Astrocyte (in vitro differentiated cells and primary cell): ENCODE results near the gene CCDC8. TPM values are rescaled to one million over a fixed set of nuclear protein-coding genes. Genes with fewer than 3 reads are reported as not detected.

Experiments
- DNase-seq: peaks from one replicate; pipeline ENCODE4 v3.0.0-alpha.2; 2010; ENCODE audit warnings: low read depth
- FAIRE-seq: peaks from 2 replicates; lab custom pipeline; 2011; peaks lifted over from hg19 to GRCh38; lab: Jason Lieb, UNC
- H2AFZ ChIP-seq: 2 replicates; pipeline ENCODE4 v1.6.0; 2012; ENCODE audit warnings: low read depth, low read length, inconsistent platforms
- H3K27ac ChIP-seq: 2 replicates; pipeline ENCODE4 v1.5.1; 2011; ENCODE audit warnings: low read depth, low read length, inconsistent platforms
- H3K27me3 ChIP-seq: 2 replicates; pipeline ENCODE4 v1.6.0; 2011; ENCODE audit warnings: low read length, inconsistent platforms; ENCODE audit not compliant: insufficient read depth
- H3K36me3 ChIP-seq: 2 replicates; pipeline ENCODE4 v1.5.1; 2011; ENCODE audit warnings: low read length, inconsistent platforms; ENCODE audit not compliant: insufficient read depth
- H3K4me1 ChIP-seq: 2 replicates; pipeline ENCODE4 v1.5.1; 2011; ENCODE audit warnings: low read length, inconsistent platforms; ENCODE audit not compliant: insufficient read depth
- H3K4me2 ChIP-seq: 2 replicates; pipeline ENCODE4 v1.6.0; 2012; ENCODE audit warnings: low read length, inconsistent platforms
- H3K4me3 ChIP-seq: 2 replicates; pipeline ENCODE4 v1.5.1; 2011; ENCODE audit warnings: low read depth, mild to moderate bottlenecking, low read length, inconsistent platforms; ENCODE audit not compliant: insufficient read depth
- H3K79me2 ChIP-seq: 2 replicates; pipeline ENCODE4 v1.6.0; 2012; ENCODE audit warnings: mild to moderate bottlenecking, low read length, inconsistent platforms; ENCODE audit not compliant: insufficient read depth
- H3K9ac ChIP-seq: 2 replicates; pipeline ENCODE4 v1.6.0; 2012; ENCODE audit warnings: mild to moderate bottlenecking, low read length, inconsistent platforms
- H3K9me3 ChIP-seq: 2 replicates; pipeline ENCODE4 v1.5.1; 2012; ENCODE audit warnings: low read depth, mild to moderate bottlenecking, low read length, inconsistent platforms; ENCODE audit not compliant: insufficient read depth
- H4K20me1 ChIP-seq: 2 replicates; pipeline ENCODE4 v1.6.0; 2012; ENCODE audit warnings: low read length, inconsistent platforms; ENCODE audit not compliant: insufficient read depth
- H3K27ac Mint-ChIP-seq: one replicate; pipeline ENCODE4 v1.8.0; 2021; ENCODE audit warnings: mild to moderate bottlenecking, mixed read lengths; ENCODE audit not compliant: unreplicated experiment
- H3K27me3 Mint-ChIP-seq: one replicate; pipeline ENCODE4 v1.8.0; 2021; ENCODE audit warnings: low read depth, mixed read lengths; ENCODE audit not compliant: unreplicated experiment
- H3K36me3 Mint-ChIP-seq: one replicate; pipeline ENCODE4 v1.8.0; 2021; ENCODE audit warnings: low read depth, mixed read lengths; ENCODE audit not compliant: unreplicated experiment
- H3K4me1 Mint-ChIP-seq: one replicate; pipeline ENCODE4 v1.8.0; 2021; ENCODE audit warnings: low read depth, mixed read lengths; ENCODE audit not compliant: unreplicated experiment
- H3K4me3 Mint-ChIP-seq: one replicate; pipeline ENCODE4 v1.8.0; 2021; ENCODE audit warnings: mild to moderate bottlenecking, moderate library complexity, mixed read lengths; ENCODE audit not compliant: unreplicated experiment
- H3K9me3 Mint-ChIP-seq: one replicate; pipeline ENCODE4 v1.8.0; 2021; ENCODE audit warnings: mild to moderate bottlenecking, mixed read lengths; ENCODE audit not compliant: unreplicated experiment
- EZH2 ChIP-seq: IDR thresholded peaks from 2 replicates; pipeline ENCODE4 v1.6.1; 2012; ENCODE audit warnings: mild to moderate bottlenecking, low read length, inconsistent platforms; ENCODE audit not compliant: insufficient read depth
- total RNA-seq: library from RNA; stranded (reverse); gene quantifications from 2 replicates; pipeline ENCODE4 v1.2.1, GENCODE V29; 2021
- TF ChIP-seq, protein P1 (sequence below): IDR thresholded peaks from 2 replicates; pipeline ENCODE4 v1.5.1; 2011; ENCODE audit warnings: low read depth, mild to moderate bottlenecking, inconsistent platforms, low read length, moderate library complexity; ENCODE audit not compliant: insufficient read depth

The CCDC8 gene
- total RNA-seq, 1 donor from 2014 or later, result 35.5 TPM

DNA sequence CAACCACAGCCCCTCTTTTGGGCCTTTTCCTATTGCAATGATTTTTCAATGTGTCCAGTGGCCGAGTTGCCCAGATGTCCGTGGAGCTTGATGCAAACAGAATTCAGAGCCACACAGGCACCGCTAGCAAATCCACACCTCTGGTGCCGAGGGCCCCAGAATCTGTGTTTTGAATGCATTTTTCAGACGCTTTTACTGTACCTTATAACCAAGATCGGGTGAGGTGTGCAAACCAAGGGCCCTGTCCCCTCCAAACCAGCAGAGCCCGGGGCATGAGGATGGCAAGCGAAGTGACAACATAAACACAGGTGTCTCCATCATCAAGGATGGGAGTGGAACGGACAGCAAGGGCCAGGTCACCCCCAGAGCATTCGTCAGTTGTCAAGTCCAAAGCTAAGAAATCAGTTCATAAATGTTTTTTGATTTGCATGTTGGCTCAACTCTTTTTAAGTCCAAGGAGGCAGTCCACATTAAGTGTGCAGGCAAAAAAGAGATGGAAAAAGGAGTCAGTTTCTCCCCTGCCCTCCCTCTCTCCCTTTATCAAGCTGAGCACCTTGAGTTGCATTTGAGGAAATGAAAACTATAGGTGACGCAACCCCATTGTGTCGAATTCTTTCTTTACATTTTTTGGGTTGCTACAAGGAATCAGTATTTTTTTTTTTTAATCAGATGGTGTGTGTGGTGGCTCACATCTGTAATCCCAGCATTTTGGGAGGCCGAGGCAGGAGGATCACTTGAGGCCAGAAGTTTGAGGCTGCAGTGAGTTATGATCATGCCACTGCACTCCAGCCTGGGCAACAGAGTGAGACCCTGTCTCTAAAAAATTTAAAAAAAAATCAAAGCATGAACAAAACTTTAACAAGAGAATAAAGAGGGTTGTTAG, 2.9 kb downstream of the CCDC8 start:
- Mint-ChIP-seq H3K4me1 (peaks cover 19% of the 10 kb centered on the region), H3K36me3 (peaks cover 9% of the 10 kb centered on the region), H3K4me3 (peak overlapping the region; percentile 93), H3K9me3 (peaks cover 2% of the 10 kb centered on the region), H3K27me3 (no peaks in the 10 kb centered on the region), H3K27ac (no peak overlapping the region)
- no peak overlapping the region for H2AFZ ChIP-seq
- no peak overlapping the region for H3K4me3 ChIP-seq
- H3K4me1 ChIP-seq, result peaks cover 24% of the 10 kb centered on the region
- H3K27ac ChIP-seq, result no peak overlapping the region
- FAIRE-seq (no peak), DNase-seq (no peak)
- no peak for TF ChIP-seq EZH2
- TF ChIP-seq, protein P1, sequence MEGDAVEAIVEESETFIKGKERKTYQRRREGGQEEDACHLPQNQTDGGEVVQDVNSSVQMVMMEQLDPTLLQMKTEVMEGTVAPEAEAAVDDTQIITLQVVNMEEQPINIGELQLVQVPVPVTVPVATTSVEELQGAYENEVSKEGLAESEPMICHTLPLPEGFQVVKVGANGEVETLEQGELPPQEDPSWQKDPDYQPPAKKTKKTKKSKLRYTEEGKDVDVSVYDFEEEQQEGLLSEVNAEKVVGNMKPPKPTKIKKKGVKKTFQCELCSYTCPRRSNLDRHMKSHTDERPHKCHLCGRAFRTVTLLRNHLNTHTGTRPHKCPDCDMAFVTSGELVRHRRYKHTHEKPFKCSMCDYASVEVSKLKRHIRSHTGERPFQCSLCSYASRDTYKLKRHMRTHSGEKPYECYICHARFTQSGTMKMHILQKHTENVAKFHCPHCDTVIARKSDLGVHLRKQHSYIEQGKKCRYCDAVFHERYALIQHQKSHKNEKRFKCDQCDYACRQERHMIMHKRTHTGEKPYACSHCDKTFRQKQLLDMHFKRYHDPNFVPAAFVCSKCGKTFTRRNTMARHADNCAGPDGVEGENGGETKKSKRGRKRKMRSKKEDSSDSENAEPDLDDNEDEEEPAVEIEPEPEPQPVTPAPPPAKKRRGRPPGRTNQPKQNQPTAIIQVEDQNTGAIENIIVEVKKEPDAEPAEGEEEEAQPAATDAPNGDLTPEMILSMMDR, result no peak
- H3K9ac ChIP-seq, result no peak overlapping the region
- peaks cover 5% of the 10 kb centered on the region for H3K36me3 ChIP-seq
- H3K9me3 ChIP-seq, result no peaks in the 10 kb centered on the region
- peaks cover 35% of the 10 kb centered on the region for H4K20me1 ChIP-seq
- peak overlapping the region; percentile 85 for H3K4me2 ChIP-seq
- H3K79me2 ChIP-seq, result peaks cover 23% of the 10 kb centered on the region
- H3K27me3 ChIP-seq, result peaks cover 8% of the 10 kb centered on the region

DNA sequence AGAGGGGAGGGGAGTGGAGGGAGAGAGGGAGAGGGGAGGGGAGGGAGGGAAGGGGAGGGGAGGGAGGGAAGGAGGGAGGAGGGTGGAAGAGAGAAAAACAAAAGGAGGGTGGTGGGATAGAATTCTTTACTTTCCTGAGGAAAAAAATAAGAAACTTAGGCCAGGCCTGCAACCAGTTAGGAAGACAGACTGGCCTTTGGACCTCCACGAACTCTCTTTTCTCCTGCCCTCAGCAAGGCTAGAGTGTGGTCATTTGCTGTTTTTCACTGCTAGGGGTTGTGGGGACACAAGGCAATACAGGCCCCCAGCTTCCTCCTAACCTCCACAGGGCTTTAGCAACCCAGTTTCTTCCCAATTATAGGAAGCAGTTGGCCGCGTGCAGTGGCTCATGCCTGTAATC, 4.2 kb downstream of the CCDC8 start:
- TF ChIP-seq, protein P1, result no peak
- no peak for TF ChIP-seq EZH2
- H3K4me1 ChIP-seq, result peaks cover 28% of the 10 kb centered on the region
- no peak overlapping the region for H3K4me2 ChIP-seq
- peaks cover 35% of the 10 kb centered on the region for H4K20me1 ChIP-seq
- Mint-ChIP-seq H3K4me3 (no peak overlapping the region), H3K36me3 (peaks cover 9% of the 10 kb centered on the region), H3K9me3 (peaks cover 2% of the 10 kb centered on the region), H3K27me3 (no peaks in the 10 kb centered on the region), H3K27ac (peak overlapping the region; percentile 12), H3K4me1 (peaks cover 19% of the 10 kb centered on the region)
- FAIRE-seq, result no peak
- H3K27ac ChIP-seq, result no peak overlapping the region
- H3K4me3 ChIP-seq, result no peak overlapping the region
- peaks cover 5% of the 10 kb centered on the region for H3K36me3 ChIP-seq
- H2AFZ ChIP-seq, result no peak overlapping the region
- no peaks in the 10 kb centered on the region for H3K9me3 ChIP-seq
- H3K27me3 ChIP-seq, result peaks cover 9% of the 10 kb centered on the region
- peaks cover 23% of the 10 kb centered on the region for H3K79me2 ChIP-seq
- DNase-seq, result no peak
- H3K9ac ChIP-seq, result no peak overlapping the region

DNA sequence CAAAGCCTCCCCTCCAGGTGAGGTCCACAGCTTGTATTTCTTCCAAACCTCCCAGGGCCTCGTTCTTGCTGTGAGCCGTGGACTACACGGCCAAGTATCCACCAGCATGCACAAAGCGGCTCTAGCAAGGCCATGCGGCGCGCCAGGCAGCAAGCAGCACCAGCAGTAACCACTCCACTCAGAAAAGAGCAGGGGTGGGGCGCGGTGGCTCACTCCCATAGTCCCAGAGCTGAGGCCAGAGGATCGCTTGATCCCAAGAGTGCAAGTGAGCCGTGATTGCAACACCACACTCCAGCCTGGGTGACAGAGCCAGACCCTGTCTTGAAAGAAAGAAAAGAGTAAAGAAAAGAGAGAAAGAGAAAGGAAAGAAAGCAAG, 4.7 kb downstream of the CCDC8 start:
- H3K4me1 Mint-ChIP-seq, result peaks cover 14% of the 10 kb centered on the region
- FAIRE-seq (no peak), DNase-seq (no peak)
- no peak overlapping the region for H3K27ac Mint-ChIP-seq
- Histone ChIP-seq H3K27ac (no peak overlapping the region), H3K9me3 (no peaks in the 10 kb centered on the region), H3K4me1 (peaks cover 31% of the 10 kb centered on the region), H3K79me2 (peaks cover 23% of the 10 kb centered on the region), H3K4me2 (peak overlapping the region; percentile 29), H4K20me1 (peaks cover 35% of the 10 kb centered on the region), H2AFZ (no peak overlapping the region), H3K36me3 (peaks cover 5% of the 10 kb centered on the region), H3K27me3 (peaks cover 9% of the 10 kb centered on the region), H3K9ac (no peak overlapping the region), H3K4me3 (no peak overlapping the region)
- peak overlapping the region; percentile 81 for H3K4me3 Mint-ChIP-seq
- H3K27me3 Mint-ChIP-seq, result no peaks in the 10 kb centered on the region
- TF ChIP-seq, protein P1, result no peak
- TF ChIP-seq EZH2, result no peak
- peaks cover 4% of the 10 kb centered on the region for H3K9me3 Mint-ChIP-seq
- peaks cover 9% of the 10 kb centered on the region for H3K36me3 Mint-ChIP-seq
